Hepatocyte (in vitro differentiated cells): ENCODE measurements around the gene IL24.

Source experiments
- CTCF ChIP-seq: fragments of 200-600 bp; sonication (generic); IDR thresholded peaks from 2 replicates; pipeline ENCODE4 v1.5.1; 2016; ENCODE audit warnings: antibody characterized with exemption, mild to moderate bottlenecking; ENCODE audit not compliant: poor library complexity
- EZH2 ChIP-seq: fragments of 200-600 bp; sonication (generic); IDR thresholded peaks from 2 replicates; pipeline ENCODE4 v1.6.1; 2016; ENCODE audit warnings: antibody characterized with exemption, mild to moderate bottlenecking, borderline replicate concordance
- EZH2phosphoT487 ChIP-seq: fragments of 200-600 bp; sonication (generic); IDR thresholded peaks from one replicate; pipeline ENCODE4 v1.6.1; 2018; ENCODE audit warnings: antibody characterized with exemption, mild to moderate bottlenecking, low read depth, moderate library complexity; ENCODE audit not compliant: unreplicated experiment, severe bottlenecking

- no peak for TF ChIP-seq CTCF
- TF ChIP-seq EZH2, result no peak
- no peak for TF ChIP-seq EZH2phosphoT487
Measured at GRCh38 chr1:206932177-206932576, 34.9 kb downstream of the IL24 start.
